ENCODE data around the gene PSTPIP1.

DNA sequence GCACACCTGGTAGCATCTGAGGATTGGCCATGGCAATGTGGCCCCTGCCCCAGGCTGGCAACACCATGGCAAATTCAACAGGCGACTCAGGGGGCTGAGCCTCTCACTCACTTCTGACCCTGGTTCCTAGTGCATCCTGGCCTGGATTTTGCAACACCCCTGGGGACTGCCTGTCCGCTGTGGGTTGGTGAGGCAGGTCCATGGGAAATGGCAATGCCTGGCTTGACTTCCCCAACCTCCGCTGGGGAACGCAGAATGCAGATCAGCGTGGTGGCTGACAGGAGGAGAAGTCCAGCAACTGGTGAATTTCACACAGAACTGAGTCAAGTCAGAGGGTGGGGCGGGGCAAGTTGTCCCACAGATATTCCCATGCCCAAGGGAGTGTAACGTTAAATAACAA is 3.9 kb upstream of the PSTPIP1 start:
- TF ChIP-seq, protein P1, sequence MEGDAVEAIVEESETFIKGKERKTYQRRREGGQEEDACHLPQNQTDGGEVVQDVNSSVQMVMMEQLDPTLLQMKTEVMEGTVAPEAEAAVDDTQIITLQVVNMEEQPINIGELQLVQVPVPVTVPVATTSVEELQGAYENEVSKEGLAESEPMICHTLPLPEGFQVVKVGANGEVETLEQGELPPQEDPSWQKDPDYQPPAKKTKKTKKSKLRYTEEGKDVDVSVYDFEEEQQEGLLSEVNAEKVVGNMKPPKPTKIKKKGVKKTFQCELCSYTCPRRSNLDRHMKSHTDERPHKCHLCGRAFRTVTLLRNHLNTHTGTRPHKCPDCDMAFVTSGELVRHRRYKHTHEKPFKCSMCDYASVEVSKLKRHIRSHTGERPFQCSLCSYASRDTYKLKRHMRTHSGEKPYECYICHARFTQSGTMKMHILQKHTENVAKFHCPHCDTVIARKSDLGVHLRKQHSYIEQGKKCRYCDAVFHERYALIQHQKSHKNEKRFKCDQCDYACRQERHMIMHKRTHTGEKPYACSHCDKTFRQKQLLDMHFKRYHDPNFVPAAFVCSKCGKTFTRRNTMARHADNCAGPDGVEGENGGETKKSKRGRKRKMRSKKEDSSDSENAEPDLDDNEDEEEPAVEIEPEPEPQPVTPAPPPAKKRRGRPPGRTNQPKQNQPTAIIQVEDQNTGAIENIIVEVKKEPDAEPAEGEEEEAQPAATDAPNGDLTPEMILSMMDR (conservative IDR thresholded peaks at IDR 0.05; ENCODE audit: low read depth, low read length) = no peak
- TF ChIP-seq MAZ (IDR thresholded peaks at IDR 0.05; ENCODE audit: borderline replicate concordance, low read depth, low read length) (no peak), ELK1 (IDR thresholded peaks at IDR 0.05; ENCODE audit: borderline replicate concordance, low read depth, low read length) (no peak), RAD21 (IDR thresholded peaks at IDR 0.05; ENCODE audit: low read length) (no peak), POLR2A (IDR thresholded peaks at IDR 0.05; ENCODE audit: low read depth, low read length) (no peak), BHLHE40 (IDR thresholded peaks at IDR 0.05; ENCODE audit: low read depth, low read length) (no peak)
